GM21515 (cell line): Measurements from ENCODE around the gene PLCH2.

Source experiments
- ATAC-seq: cut with Tn5 transposase; IDR thresholded peaks from one replicate; pipeline ENCODE4 v1.9.1; 2021; ENCODE audit not compliant: unreplicated experiment

Gene PLCH2

DNA sequence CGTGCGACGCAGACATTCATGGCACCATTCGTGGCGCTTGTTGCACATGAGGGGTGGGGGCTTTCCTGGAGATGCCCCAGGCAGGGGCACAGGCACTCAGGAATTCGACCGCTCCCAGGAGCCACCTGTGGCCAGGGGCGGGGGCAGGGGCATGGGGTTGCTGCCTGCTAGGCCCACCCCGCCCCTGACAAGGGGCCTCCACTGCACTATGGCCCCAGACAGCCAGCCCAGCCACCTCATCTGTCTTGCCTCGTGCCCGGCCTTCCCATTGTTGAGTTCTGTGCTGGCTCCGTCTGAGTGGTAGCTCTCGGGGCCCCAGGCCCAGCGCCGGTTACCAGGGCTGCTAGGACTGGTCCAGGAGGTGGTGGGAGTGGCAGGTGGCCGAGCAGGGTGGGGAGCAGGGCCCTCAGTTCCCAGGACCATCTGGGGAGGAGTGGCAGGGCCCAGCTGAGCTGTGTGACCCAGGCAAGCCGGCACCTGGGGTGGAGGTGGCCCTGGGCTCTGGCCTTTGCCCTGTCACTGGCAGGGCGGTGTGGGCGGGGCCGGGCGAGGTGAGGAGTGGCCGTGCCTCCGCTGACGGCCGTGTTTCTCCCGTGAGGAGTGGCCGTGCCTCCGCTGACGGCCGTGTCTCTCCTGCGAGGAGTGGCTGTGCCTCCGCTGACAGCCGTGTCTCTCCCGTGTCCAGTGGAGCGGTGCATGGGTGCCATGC, 1.9 kb downstream of the PLCH2 start:
- ATAC-seq = no peak

DNA sequence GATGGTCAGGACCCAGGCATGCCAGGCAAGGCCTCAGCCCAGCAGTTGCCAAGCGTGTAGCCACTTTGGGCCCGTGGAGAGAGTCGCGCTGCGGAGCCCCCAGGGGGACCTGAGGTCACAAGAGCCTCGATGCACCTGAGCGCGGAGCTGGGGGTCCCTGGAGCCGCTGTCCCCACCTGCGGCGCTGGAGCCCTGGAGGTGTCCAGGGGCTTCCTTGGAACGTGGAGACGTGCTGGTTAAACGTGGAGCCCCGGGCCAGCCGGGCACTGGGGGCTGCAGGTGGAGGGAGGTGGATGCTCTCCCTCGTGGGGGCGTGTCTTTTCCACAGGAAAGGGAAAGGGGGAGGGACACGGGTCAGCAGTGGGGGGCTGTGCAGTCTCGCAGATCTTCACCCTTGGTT, 3.1 kb downstream of the PLCH2 start:
- no peak for ATAC-seq

DNA sequence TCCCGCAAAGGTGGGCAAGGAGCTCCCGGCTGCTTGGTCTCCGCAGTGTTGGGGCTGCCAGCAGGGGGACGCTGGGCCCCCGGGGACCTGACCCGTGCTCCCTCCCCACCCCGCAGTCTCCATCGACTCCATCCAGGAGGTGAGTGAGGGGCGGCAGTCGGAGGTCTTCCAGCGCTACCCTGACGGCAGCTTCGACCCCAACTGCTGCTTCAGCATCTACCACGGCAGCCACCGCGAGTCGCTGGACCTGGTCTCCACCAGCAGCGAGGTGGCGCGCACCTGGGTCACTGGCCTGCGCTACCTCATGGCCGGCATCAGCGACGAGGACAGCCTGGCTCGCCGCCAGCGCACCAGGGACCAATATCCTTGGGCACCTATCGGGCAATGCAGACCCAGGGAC, 3.5 kb downstream of the PLCH2 start:
- no peak for ATAC-seq

DNA sequence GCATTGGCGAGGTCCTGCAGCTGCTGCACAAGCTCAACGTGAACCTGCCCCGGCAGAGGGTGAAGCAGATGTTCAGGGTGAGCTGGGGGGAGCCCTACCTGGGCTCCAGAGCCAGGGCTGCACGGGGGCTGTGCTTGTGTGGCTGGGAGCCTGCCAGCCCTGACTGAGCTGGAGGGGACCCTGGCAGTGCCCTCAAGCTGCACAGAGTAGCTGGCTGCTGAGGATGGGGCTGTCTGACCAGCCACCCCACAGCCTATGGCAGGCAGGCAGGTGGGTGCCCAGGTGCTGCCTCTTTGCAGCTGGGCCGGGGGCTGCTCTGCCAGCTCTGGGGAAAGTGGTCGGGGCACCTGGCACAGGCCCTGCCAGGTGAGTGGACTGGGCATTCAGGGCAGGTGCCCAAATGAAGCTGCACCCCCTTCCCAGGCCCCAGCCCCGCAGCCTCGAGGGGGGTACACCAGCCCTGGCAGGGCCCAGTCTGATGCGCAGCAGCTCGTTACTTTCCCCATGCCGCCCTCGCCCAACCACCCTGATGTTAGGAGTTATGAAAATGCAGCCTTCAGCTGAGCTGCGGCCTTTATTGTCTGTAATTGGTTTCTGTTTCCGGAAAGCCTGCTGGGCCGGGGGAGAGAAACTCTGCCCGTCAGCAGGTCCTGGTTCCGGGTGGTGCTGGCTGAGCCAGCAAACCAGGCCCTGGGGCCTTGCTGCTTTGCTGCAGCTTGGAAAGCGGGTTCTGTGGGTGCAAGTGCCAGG, 4.3 kb downstream of the PLCH2 start:
- ATAC-seq = no peak

DNA sequence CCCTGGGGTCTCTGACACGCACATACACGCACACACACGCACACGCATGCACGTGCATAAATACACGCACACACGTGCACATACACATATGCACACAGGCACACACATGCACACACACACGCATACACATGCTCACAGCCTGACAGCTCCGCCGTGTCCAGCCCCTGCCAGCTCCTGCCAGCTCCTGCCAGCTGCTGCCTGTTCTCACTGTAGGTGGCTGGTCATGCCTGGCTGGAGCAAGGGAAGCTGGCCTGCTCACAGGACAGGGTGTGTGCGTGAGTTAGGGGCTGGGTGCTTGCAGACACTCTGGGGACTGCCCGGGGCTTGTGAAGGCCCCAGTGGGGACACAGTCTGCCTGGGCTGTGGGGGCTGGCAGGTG, 4.9 kb downstream of the PLCH2 start:
- ATAC-seq = no peak

DNA sequence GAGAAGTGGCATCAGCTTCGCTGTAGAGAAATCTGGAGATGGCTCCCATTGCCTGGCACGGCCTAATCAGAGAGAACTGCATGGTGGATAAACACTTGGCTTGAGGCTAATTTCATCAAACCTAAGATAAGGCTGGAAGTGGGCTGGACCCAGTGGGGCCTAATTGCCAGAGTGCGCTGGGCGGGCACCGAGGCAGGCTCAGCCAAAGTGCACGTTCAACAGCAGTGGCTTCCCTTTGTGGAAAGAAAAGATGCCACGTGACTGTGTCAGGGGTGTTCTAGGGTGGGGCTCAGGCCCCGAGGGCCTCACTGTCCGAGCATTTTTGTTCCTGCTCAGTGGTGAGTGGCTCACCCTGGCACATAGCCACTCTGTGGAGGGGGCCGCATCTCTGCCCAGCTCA, 5.8 kb downstream of the PLCH2 start:
- ATAC-seq = no peak

DNA sequence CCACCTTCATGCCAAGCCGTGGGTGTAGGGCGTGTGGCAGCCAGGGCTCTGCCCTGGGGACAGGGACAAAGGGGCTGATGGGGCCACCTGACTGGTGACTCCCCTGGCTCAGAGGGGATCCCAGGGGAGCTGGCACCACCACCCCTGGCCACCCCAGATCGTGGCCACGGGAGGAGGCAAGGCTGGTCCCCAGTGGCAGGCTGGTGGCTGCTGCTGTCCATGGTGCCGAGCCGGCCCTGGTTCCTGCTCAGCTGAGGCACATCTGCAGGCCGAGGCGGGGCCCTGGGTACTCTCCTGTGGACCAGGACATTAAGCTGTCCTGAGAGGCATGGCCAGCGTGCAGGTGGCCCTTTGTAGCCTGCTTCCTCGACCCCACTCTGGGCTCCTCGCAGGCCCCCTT, 6.5 kb downstream of the PLCH2 start:
- ATAC-seq = no peak

DNA sequence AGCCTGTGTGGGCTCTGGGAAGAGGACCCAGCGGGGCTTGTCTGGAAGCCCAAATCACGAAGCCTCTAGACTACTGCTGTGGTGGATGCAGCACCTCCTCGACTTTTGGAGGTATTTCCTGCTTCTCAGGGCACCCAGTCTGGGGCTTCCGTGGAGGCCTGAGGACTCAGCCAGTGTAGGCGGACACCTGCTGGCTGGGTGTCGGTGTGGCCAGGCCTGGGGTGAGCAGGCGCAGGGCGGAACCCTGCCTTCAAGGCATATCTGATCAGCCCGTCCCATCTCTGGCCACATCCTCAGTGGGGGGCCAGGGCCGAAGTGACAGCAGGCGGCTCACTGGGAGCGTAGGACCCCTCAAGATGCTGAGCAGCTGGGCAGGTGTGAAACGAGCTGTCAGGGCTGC, 6.9 kb downstream of the PLCH2 start:
- ATAC-seq = no peak

DNA sequence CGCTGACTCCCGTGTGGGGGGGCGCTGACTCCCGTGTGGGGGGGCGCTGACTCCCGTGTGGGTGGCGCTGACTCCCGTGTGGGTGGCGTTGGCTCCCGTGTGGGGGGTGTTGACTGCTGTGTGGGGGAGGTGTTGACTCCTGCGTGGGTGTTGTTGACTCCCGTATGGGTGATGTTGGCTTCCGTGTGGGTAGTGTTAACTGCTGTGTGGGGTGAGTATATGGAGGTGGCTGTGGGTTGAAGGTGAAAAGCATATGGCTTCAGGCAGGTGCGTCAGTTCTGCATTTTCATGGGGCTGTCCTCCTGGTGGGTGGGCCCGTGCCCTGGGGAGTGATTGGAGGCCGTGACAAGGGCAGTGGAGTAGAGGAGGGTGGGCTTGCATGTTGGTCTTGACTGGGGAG, 7.9 kb downstream of the PLCH2 start:
- no peak for ATAC-seq

DNA sequence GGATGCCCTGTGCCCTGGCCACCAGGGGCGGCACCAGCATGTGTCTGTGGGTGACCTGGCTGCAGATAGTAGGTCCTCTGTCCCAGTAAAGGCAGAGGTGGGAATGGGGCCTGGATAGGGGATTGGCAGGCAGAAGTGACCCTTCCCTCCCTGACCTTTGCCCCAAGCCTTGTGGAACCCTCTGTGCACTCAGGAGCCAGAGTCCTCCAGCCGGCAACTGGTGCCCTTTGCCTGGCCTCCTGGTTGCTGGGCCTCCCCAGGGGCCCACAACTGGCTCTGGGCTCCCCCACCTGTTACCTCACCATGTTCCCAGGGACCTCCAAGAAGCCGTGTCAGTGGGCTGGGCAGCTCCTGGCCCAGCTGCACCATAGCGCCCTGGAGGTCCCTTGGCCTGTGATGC, 10.0 kb downstream of the PLCH2 start:
- ATAC-seq = no peak

DNA sequence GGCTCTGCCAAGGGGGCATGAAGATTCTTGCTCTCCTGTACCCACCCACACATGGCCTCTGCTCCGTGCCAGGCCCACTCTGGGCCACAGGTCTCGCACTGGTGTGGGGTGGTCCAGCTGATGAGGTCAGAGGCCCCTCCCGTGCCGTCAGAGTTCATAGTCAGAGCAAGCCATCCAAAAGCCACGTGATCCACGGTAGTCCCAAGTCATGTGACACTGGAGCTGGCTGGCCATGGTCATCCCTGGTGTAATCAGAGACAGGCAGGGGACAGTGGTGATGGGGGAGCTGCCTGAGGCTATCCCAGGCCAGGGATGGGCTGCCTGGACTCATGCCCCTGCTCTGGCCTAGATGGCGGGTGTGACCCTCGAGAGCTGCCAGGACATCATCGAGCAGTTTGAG, 10.5 kb downstream of the PLCH2 start:
- no peak for ATAC-seq

DNA sequence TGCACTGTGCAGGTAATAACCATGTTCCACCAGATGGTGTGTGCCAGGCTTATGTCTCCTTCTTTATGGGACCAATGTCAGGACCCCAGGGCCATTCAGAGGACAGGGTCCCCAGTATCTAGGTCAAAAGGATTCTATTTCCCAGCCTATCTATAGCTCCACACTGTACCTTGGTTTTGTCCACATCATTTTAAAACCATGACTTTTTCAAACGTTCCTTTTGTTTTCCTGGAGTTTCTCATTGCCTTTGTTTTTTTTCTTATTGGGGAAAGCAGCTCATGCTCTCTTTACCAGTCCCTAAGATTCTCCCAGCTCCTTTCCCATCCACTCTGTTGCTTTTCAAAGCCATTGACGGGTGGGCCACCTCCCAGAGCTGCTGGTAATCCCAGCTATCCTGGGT, 12.6 kb downstream of the PLCH2 start:
- no peak for ATAC-seq

DNA sequence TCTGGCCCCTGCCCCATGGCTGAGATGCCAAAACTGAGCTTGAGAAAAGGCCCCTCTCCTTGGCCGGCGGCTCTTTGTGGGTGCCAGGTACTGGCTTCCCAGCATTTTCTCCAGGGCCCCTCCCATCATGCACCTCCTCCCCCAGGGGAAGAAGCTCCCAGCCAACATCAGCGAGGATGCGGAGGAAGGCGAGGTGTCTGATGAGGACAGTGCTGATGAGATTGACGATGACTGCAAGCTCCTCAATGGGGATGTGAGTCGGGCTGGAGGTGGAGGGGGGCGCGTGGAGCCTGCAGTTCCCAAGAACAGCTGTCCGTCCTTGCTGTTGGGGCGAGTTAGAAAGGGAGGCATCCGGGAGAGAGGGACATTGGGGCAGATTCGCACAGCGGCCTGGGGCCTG, 13.5 kb downstream of the PLCH2 start:
- ATAC-seq = no peak

DNA sequence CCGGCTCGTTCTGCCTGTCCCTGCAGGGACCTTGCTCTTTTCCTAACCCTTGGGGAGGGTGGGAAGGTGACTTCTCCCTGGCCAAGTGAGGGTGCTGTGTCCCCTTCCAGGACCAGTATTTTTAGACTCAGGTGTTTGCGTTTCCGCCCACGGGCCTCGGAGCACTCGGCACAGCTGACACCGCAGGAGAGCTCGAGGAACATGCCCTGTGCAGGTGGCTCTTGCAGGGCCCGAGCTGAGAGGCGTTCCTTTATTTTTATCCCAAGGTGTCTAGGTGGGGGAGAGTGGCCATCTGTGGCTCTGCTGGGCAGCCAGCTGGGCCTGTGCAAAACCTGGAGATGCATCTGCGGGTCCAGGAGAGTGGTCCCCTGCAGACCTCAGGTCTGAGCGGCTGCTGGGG, 16.0 kb downstream of the PLCH2 start:
- no peak for ATAC-seq

DNA sequence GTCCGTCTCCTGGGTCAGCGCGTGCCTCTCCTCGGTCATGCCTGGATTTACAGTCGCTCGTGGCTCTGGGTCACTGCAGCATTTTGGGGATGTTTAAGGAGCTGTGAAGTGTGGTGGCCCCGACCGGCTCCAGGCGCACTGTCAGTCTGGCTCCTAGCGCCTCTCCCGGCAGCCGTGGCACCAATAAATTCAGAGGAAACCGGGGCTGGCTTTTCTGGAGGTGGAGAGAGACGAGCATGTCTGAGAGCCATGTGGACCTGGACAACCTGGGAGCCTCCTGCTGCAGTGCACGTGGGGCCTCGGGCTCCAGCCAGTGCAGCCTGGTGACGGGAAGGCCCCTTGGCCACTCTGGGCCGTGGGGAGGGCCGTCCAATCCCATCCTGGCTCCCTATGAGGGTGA, 17.1 kb downstream of the PLCH2 start:
- ATAC-seq = no peak

DNA sequence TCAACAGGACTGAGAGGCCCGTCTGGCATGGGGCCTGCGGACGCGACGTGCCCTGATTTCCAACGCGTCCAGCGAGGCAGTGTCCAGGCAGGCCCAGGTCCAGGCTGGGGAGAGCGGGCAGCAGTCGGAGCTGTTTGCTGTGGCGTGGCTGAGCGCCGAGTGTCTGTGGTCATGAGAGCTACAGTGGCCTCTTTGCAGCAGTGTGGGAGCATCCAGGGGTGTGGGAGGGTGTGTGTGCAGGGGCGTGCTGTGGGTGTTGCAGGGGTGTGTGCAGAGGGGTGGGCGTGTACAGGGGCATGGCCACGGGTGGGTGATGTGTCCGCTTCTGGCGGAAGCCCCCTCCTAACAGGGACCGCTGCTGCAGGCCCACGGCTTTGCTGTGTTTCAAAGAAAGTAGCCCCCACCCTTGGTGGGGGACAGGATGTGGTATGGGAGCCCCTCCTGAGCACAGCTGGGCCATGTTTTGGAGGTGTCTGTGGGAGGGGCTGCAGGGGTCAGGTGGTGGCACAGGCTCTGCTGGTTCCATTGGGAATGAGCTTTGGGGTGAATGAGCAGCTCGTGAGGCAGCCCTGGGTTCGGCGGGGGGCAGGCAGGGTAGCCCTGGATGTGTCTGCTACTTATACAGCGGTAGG, 17.7 kb downstream of the PLCH2 start:
- no peak for ATAC-seq

DNA sequence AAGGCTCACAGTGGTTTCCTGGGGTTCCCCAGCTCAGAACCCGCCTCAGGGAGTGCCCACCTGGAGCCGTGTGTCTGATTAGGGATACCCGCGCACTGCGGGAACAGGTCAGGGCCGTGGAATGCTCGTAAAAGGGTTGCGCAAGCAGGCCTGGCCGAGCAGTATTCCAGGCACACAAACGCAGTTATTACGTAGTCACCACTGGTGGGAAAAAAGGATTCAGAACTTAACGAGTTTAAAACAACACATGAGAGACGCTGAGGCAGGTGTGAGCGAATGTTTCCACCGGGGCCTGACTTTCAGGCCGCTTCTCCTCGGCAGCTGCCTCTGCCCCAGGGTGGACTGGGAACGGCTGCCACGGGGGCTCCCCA, 18.2 kb downstream of the PLCH2 start:
- no peak for ATAC-seq

DNA sequence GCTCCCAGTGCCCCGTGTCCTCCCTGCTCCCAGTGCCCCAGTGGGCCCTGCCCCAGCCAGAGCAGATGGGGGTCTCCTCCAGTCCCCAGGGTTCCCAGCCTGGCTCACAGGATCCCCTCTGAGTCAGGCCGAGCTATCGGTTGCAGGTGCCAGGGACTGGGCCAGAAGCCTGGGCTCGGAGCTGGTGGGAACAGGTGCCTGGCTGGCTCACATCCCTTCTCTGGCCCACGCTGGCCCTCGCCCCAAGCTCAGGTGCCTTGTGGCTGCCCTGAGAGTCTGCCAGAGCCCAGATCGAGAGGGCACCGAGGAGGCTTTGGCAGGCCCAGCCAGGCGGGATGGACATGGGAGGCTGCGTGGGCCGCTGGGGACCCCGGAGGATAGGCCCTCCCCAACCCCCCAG, 18.9 kb downstream of the PLCH2 start:
- ATAC-seq = no peak

DNA sequence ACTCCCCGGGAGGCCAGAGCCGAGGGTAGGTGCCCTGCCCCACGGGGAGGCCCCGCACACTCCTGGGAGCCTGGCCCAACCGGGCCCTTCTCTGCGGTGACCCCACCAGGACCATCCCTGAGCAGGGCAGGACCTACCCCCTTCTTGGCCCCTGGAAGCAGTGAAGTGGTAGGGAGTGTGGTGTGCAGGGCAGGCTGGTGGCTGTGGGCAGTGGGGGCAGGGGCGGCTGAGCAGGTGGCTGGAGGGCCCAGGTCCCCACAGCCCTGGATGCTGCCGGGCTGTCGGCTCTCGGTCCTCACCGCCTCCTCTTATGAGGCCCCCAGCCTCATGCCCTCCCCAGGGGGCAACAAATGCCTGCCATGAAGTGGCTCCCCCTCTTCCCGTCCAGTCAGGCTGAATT, 19.5 kb downstream of the PLCH2 start:
- ATAC-seq = no peak

DNA sequence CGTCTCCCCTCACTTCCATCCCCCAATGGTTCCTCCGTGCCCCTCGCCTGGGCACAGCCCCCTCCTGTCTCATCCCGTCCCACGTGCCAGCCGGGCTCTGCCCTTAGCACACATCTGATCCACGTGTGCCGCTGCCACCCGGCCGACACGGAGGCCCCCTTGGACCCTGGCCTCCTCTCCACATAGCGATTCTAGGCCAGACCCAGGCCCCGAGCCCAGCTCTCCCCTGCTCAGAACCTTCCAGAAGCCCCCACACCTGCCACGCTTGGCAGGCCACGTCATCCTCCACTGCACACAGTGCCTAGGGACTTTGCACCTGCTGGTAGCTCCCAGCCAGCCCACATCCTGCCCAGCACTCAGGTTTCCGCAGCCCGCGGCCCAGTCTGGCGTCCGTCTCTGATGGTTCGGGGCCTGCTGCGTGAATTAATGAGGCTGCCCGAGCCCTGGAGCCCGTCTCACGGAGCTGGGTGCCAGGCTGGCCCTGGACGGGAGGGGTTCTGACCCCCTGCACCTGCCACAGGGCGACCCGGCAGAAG, 20.1 kb downstream of the PLCH2 start:
- no peak for ATAC-seq

DNA sequence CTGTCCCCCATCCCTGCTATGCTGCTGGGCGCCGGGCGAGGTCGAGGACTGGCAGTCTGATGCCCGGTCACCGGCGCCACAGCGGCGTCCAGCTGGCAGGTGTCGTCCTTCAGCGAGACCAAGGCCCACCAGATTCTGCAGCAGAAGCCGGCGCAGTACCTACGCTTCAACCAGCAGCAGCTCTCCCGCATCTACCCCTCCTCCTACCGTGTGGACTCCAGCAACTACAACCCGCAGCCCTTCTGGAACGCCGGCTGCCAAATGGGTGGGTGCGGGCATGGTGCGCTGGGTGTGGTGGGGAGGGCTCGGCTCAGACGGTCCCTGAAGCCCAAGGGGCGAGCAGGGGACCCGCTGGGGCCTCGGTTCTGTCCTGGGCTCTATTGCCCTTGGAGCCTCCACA, 20.7 kb downstream of the PLCH2 start:
- ATAC-seq = no peak

DNA sequence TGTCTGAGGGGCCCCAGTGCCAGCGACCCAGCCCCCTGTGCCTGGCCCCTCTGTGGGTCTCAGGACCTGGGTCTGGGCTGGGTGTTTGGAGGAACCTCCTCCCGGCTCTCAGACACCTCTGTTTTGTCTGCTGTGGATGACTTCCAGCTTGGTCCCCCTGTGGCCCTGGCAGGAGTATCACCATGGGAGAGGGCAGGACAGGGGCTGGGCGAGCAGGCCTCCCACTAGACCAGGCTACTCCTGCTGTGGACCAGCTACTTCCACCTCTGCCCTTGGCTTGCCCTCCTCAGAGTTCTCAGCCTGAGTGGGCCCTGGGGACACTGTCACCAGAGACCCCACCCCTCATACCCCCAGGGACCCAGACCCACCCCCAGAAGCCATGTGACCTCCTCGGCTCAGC, 21.8 kb downstream of the PLCH2 start:
- ATAC-seq = no peak
